ENCODE measurements around the gene MRRF.

The MRRF gene

GRCh38 chr9:122228568-122229484, 35.9 kb upstream of the MRRF start, which contains the start of gene LHX6:
Gene LHX6, minus strand, starts transcription at chr9:122228957. Its CDS starts 217 bp downstream, at chr9:122228740.
- no peak for DNase-seq (ENCODE audit: low read depth in 2 of 2)

GRCh38 chr9:122229485-122229837, 35.2 kb upstream of the MRRF start:
- DNase-seq (ENCODE audit: low read depth in 2 of 2) = no peak

GRCh38 chr9:122232796-122233306, 31.8 kb upstream of the MRRF start:
- no peak for DNase-seq (ENCODE audit: low read depth in 2 of 2)

GRCh38 chr9:122234022-122234748, 30.5 kb upstream of the MRRF start:
- DNase-seq (ENCODE audit: low read depth in 2 of 2) = no peak

- no peak for DNase-seq (ENCODE audit: low read depth in 2 of 2)
Observed at GRCh38 chr9:122236681-122237080, 28.0 kb upstream of the MRRF start.

- DNase-seq (ENCODE audit: low read depth in 2 of 2) = no peak
Observed at GRCh38 chr9:122239722-122240121, 25.0 kb upstream of the MRRF start.

GRCh38 chr9:122244349-122244748, 20.3 kb upstream of the MRRF start:
- DNase-seq (ENCODE audit: low read depth in 2 of 2) = no peak

GRCh38 chr9:122246666-122247065, 18.0 kb upstream of the MRRF start:
- no peak for DNase-seq (ENCODE audit: low read depth in 2 of 2)

GRCh38 chr9:122248448-122248865, 16.2 kb upstream of the MRRF start:
- no peak for DNase-seq (ENCODE audit: low read depth in 2 of 2)

- no peak for DNase-seq (ENCODE audit: low read depth in 2 of 2)
Observed at GRCh38 chr9:122251351-122251750, 13.3 kb upstream of the MRRF start.

- no peak for DNase-seq (ENCODE audit: low read depth in 2 of 2)
Observed at GRCh38 chr9:122252796-122253195, 11.9 kb upstream of the MRRF start.

GRCh38 chr9:122254761-122255160, 9.9 kb upstream of the MRRF start:
- DNase-seq (ENCODE audit: low read depth in 2 of 2) = no peak

GRCh38 chr9:122256206-122256605, 8.5 kb upstream of the MRRF start:
- DNase-seq (ENCODE audit: low read depth in 2 of 2) = no peak

GRCh38 chr9:122258886-122259415, 5.7 kb upstream of the MRRF start:
- no peak for DNase-seq (ENCODE audit: low read depth in 2 of 2)

GRCh38 chr9:122261469-122261881, 3.2 kb upstream of the MRRF start:
- DNase-seq (ENCODE audit: low read depth in 2 of 2) = no peak

- DNase-seq (ENCODE audit: low read depth in 2 of 2) = no peak
Observed at GRCh38 chr9:122262073-122262472, 2.6 kb upstream of the MRRF start.

- DNase-seq (ENCODE audit: low read depth in 2 of 2) = no peak
Observed at GRCh38 chr9:122263699-122264349, 858 bp upstream of the MRRF start.

GRCh38 chr9:122265149-122265915, 650 bp downstream of the MRRF start:
- DNase-seq (ENCODE audit: low read depth in 2 of 2) = no peak

GRCh38 chr9:122268041-122268814, 3.5 kb downstream of the MRRF start:
- DNase-seq (ENCODE audit: low read depth in 2 of 2) = no peak

GRCh38 chr9:122274055-122274454, 9.4 kb downstream of the MRRF start:
- no peak for DNase-seq (ENCODE audit: low read depth in 2 of 2)
